GM12872 (cell line): ENCODE measurements around the gene KIRREL3.

Source experiments
- CTCF ChIP-seq: IDR thresholded peaks from 3 replicates; pipeline ENCODE4 v1.5.1; 2011; ENCODE audit warnings: low read depth, mild to moderate bottlenecking, low read length, moderate library complexity; ENCODE audit not compliant: insufficient read depth

Gene KIRREL3

GRCh38 chr11:126704096-126704495 is 296.5 kb downstream of the KIRREL3 start:
- TF ChIP-seq CTCF: no peak

- no peak for TF ChIP-seq CTCF
Observed at GRCh38 chr11:126703662-126704061, 296.9 kb downstream of the KIRREL3 start.

GRCh38 chr11:126702987-126703386 is 297.6 kb downstream of the KIRREL3 start:
- TF ChIP-seq CTCF: no peak

GRCh38 chr11:126702165-126702720 is 298.3 kb downstream of the KIRREL3 start:
- no peak for TF ChIP-seq CTCF

GRCh38 chr11:126701520-126701897 is 299.1 kb downstream of the KIRREL3 start:
- no peak for TF ChIP-seq CTCF

- TF ChIP-seq CTCF: no peak
Observed at GRCh38 chr11:126700768-126701519, 299.6 kb downstream of the KIRREL3 start.

- TF ChIP-seq CTCF: no peak
Observed at GRCh38 chr11:126698576-126698975, 302.0 kb downstream of the KIRREL3 start.
